ENCODE measurements around the gene RPS17.
"Not testable (repeated sequence)": the region's sequence is repeated elsewhere in the genome, so short reads cannot be mapped to it uniquely, and the experiment has no call there.

GRCh38 chr15:82488250-82488649 is 52.0 kb downstream of the RPS17 start:
- TF ChIP-seq CTCF, POLR2A (IDR thresholded peaks at IDR 0.05): not testable (repeated sequence)
